GM12874 (cell line): ENCODE data around the gene CD59.

ENCODE experiments used
- TF ChIP-seq, protein P1 (sequence below): IDR thresholded peaks from 2 replicates; pipeline ENCODE4 v1.5.1; 2011; ENCODE audit warnings: low read depth, mild to moderate bottlenecking, control low read depth, low read length, moderate library complexity; ENCODE audit not compliant: insufficient read depth

The CD59 gene

DNA sequence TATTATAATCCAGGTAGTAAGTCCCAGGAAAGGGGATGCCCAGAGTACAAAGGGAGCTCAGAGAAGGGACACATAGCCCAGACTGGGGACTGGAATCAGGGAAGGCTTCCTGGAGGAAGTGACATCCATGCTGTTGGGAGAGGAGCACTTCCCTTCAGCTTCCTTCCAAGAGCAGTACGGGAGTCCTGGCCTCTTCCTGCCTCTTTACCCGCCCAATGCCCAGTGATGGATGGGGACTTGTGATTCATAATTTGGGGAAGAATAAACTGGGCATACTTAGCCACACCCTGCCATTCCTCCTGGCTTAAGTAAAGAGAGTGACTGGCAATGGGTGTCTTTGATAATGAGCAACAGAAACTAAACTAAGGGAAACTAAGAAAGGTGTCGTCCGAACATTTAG lies 47.1 kb downstream of the CD59 start:
- TF ChIP-seq, protein P1, sequence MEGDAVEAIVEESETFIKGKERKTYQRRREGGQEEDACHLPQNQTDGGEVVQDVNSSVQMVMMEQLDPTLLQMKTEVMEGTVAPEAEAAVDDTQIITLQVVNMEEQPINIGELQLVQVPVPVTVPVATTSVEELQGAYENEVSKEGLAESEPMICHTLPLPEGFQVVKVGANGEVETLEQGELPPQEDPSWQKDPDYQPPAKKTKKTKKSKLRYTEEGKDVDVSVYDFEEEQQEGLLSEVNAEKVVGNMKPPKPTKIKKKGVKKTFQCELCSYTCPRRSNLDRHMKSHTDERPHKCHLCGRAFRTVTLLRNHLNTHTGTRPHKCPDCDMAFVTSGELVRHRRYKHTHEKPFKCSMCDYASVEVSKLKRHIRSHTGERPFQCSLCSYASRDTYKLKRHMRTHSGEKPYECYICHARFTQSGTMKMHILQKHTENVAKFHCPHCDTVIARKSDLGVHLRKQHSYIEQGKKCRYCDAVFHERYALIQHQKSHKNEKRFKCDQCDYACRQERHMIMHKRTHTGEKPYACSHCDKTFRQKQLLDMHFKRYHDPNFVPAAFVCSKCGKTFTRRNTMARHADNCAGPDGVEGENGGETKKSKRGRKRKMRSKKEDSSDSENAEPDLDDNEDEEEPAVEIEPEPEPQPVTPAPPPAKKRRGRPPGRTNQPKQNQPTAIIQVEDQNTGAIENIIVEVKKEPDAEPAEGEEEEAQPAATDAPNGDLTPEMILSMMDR, result no peak

DNA sequence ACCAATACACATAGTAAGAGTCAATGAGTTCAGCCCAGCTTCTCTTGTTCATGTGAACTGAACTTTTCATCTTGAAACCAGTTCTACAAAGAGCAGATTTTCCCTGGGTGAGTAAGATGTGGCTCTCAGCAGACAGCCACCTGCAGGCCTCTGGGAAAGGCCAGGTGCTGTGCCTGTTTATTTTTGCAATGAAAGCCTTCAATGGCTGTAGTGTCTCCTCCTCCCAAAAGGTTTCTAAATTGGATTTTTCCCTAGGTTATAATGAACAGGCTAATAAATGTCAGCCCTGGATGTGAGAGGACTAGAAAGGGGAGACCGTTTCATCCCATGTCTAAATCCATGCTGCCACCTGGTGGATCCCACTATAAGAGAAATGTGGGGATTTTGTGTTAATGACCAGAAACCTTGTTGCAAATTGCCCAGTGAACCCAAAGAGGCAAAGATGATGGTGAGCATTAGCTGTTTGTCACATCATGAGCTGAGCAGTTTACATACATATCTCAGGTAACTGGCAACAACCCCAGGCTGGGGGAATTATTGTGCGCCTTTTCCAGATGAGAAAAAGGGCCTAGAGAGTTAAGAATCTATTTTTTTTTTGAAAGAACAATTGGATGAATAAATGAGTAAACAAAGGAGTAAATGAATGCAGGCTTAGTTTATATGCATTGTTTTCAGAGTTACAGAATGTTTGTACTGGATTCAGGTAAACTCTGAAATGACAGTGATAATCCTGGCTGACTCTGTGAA lies 48.3 kb downstream of the CD59 start:
- TF ChIP-seq, protein P1, result peak; percentile 50; the same call in 1 of the 2 replicates

DNA sequence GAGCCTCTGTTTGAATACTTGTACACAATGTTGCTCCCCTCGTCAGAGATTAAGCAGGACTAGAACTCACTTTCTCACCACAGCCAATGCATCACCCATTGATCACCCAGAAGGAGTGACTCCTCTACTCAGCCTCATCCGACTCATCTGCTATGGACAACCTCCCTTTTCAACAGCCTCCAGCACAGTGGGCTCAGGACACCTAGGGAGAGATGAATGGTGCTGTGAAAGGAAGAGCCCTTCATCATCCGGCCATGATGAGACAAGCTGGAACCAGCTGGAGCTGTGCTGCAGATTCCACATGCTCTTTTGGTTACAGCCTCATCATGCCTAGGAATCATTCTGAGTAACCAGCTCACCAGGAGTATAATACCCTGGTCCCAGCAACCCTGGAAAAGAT lies 51.1 kb downstream of the CD59 start:
- TF ChIP-seq, protein P1, result no peak

DNA sequence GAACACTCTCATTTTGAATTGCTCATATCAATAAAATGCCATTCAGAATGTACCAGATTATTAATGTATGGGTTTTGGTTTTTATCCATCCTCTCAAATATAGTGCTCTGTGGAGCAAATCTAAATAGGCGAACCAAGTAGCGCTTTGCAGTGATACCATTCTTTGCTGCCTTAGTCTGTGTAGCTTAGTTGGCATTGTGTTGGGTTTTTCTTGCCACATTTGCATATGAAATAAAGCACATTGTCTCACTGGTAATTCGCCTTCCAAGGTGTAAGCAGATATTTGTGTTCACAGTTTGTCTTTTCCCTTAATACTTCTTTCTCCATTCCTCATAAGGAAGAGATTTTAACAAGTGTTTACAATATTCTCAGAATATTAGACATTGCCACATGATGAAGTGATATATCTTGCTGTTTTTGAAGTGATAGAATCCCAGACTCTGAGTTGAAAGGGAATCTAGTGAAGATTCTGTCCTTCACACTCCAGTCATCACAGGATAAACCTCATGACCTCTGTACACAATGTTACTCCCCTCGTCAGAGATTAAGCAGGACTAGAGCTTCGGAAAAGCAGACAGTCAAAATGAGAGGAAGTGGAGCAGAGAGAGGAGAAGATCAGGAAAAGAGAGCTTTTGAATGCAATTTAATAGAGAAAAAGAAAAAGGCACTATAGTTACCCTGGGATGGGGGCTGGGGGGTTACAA lies 52.1 kb downstream of the CD59 start:
- TF ChIP-seq, protein P1, result no peak

DNA sequence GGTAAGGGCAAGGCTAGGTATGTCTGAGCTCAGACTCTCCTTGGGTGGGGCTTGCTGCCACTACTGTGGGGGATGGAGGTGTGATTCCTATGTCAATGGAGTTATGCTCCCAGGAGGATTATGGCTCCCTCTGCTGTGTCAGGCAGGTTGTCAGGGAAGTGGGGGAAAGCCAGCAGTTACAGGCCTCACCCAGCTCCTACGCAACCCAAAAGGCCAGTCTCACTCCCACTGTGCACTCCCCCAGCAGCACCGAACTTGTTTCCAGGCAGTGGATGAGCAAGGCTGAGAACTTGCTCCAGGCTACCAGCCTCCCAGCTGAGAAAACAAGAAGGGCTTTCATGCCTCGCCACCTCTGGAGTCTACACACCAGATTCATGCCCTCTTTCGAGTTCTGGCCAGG lies 53.8 kb downstream of the CD59 start:
- TF ChIP-seq, protein P1, result no peak

DNA sequence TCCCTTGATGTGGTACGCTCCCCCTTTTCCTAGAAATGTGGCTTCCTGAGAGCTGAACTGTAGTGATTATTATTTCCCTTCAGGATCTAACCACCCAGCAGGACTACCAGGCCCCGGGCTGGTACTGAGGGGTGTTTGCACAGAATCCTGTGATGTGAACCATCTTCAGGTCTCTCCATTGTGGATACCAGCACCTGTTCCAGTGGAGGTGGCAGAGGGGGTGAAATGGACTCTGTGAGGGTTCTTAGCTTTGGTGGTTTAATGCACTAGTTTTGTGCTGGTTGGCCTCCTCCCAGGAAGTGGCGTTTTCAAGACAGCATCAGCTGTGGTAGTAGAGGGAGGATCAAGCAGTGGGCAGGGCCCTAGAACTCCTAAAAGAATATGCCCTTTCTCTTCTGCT lies 54.2 kb downstream of the CD59 start:
- TF ChIP-seq, protein P1, result no peak

DNA sequence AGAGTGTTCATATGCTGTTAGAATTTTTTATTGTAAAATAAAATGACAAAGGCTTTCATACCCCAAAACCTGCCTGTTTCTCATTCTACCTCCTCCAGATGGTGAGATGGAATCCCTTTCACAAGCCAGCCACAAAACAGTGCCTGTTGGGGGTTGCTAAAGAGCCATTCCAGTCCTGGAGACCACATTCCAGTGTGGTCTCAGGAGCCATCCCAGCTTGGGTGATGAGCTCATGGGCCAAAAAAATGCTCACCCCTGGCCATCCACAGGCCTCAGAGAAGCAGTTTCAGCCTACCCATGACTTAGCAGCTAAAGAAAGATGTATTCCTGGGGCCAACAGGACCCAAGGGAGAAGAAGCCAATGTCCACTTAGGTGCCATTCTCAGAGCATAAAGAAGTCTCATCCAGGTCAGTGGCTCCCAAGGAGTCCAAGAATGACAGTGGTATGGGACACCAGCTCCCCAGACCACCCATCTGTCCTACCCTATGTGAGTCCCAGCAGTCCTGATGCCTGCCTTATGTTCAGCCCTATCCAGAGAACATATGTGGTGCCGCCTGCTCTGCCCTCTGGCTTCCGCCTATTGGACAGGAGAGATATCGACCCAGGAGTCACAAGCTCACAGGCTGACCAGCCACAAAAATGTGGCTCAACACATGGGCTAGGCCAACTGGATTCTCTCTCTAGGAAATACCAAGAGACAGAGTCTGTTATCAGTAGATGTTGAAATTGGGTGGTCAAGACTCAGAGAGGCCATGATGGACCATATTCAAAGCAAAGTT lies 62.0 kb downstream of the CD59 start:
- TF ChIP-seq, protein P1, result no peak
